DOHH2 (cell line): Measurements from ENCODE around the gene SLC2A10.

Experiments
- H3F3A ChIP-seq: fragments of 200-600 bp; sonication (generic), shearing (Covaris generic); 2 replicates; pipeline ENCODE4 v1.6.0; 2016; ENCODE audit warnings: antibody characterized with exemption, mild to moderate bottlenecking; ENCODE audit not compliant: control insufficient read depth, insufficient read depth
- H3K27ac ChIP-seq: fragments of 200-600 bp; sonication (generic); 2 replicates; pipeline ENCODE4 v1.5.1; 2014; ENCODE audit warnings: low read depth, mild to moderate bottlenecking, low read length, moderate library complexity
- H3K27me3 ChIP-seq: fragments of 200-600 bp; sonication (generic); 2 replicates; pipeline ENCODE4 v1.6.1; 2014; ENCODE audit warnings: mild to moderate bottlenecking, low read length, mixed read lengths; ENCODE audit not compliant: control insufficient read depth
- H3K36me3 ChIP-seq: fragments of 200-600 bp; sonication (generic); 2 replicates; pipeline ENCODE4 v1.6.1; 2014; ENCODE audit warnings: mild to moderate bottlenecking, low read length, moderate library complexity, mixed read lengths; ENCODE audit not compliant: control insufficient read depth
- H3K4me1 ChIP-seq: fragments of 200-600 bp; sonication (generic); 2 replicates; pipeline ENCODE4 v1.6.1; 2014; ENCODE audit warnings: mild to moderate bottlenecking, low read length, mixed read lengths; ENCODE audit not compliant: control insufficient read depth
- H3K4me2 ChIP-seq: fragments of 200-600 bp; sonication (generic); 2 replicates; pipeline ENCODE4 v1.6.0; 2014; ENCODE audit warnings: mild to moderate bottlenecking, low read length, moderate library complexity
- H3K4me3 ChIP-seq: fragments of 200-600 bp; sonication (generic); 2 replicates; pipeline ENCODE4 v1.5.1; 2014; ENCODE audit warnings: mild to moderate bottlenecking, low read length, mixed read lengths
- H3K79me2 ChIP-seq: fragments of 200-600 bp; sonication (generic); 2 replicates; pipeline ENCODE4 v1.6.1; 2014; ENCODE audit warnings: mild to moderate bottlenecking, low read length, mixed read lengths; ENCODE audit not compliant: control insufficient read depth
- H3K9me2 ChIP-seq: fragments of 200-600 bp; sonication (generic); replicated peaks from 2 replicates; pipeline ENCODE4 v1.6.1; 2014; ENCODE audit warnings: mild to moderate bottlenecking, low read length, mixed read lengths; ENCODE audit not compliant: control insufficient read depth
- H3K9me3 ChIP-seq: fragments of 200-600 bp; sonication (generic); 2 replicates; pipeline ENCODE4 v1.6.1; 2014; ENCODE audit warnings: antibody characterized with exemption, low read length, mixed read lengths; ENCODE audit not compliant: control insufficient read depth, insufficient read depth
- H4K20me1 ChIP-seq: fragments of 200-600 bp; sonication (generic); 2 replicates; pipeline ENCODE4 v1.6.0; 2014; ENCODE audit warnings: low read depth, mild to moderate bottlenecking, antibody characterized with exemption, low read length, moderate library complexity; ENCODE audit not compliant: control insufficient read depth, insufficient read depth
- EZH2phosphoT487 ChIP-seq: fragments of 200-600 bp; sonication (generic); IDR thresholded peaks from 2 replicates; pipeline ENCODE4 v1.6.1; 2017; ENCODE audit warnings: borderline replicate concordance, mild to moderate bottlenecking, antibody characterized with exemption, low read length, moderate library complexity, mixed read lengths
- TF ChIP-seq, protein P1 (sequence below): fragments of 200-600 bp; sonication (generic); IDR thresholded peaks from one replicate; pipeline ENCODE4 v1.5.1; 2014; ENCODE audit warnings: antibody characterized with exemption, mild to moderate bottlenecking, low read depth, low read length; ENCODE audit not compliant: poor library complexity, severe bottlenecking

SLC2A10 gene

DNA sequence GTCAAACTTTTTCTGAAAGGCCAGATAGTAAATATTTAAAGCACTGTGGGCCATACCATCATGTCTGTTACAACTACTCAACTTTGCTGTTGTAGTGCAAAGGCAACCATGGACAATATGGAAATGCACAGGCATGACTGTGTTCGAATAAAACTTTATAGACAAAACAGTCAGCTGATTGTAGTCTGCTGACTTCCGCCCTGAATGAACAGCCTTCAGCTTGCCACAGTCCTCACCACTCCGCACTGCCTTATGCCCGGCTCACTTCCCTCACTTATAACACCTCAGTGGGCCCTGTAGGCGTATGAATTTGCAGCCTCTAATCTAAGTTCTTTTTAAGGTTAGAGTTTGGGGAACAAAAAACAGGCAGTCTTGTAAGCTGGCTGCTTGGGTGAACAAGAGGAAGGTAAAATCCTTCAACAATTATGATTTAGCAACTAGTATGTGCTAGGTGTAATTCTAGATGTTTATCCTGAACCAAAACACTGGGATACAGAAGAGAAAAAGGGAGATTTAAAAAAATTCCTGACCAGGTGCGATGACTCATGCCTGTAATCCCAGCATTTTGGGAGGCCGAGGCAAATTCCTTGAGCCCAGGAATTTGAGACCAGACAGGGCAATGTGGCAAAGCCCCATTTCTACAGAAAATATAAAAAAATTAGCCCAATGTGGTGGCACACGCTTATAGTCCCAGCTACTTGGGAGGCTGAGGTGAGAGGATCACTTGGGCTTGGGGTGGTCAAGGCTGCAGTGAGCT, 6.8 kb upstream of the SLC2A10 start:
- H3K4me1 ChIP-seq, result no peaks in the 10 kb centered on the region
- H3K4me2 ChIP-seq, result no peak overlapping the region
- TF ChIP-seq EZH2phosphoT487, result no peak
- TF ChIP-seq, protein P1, sequence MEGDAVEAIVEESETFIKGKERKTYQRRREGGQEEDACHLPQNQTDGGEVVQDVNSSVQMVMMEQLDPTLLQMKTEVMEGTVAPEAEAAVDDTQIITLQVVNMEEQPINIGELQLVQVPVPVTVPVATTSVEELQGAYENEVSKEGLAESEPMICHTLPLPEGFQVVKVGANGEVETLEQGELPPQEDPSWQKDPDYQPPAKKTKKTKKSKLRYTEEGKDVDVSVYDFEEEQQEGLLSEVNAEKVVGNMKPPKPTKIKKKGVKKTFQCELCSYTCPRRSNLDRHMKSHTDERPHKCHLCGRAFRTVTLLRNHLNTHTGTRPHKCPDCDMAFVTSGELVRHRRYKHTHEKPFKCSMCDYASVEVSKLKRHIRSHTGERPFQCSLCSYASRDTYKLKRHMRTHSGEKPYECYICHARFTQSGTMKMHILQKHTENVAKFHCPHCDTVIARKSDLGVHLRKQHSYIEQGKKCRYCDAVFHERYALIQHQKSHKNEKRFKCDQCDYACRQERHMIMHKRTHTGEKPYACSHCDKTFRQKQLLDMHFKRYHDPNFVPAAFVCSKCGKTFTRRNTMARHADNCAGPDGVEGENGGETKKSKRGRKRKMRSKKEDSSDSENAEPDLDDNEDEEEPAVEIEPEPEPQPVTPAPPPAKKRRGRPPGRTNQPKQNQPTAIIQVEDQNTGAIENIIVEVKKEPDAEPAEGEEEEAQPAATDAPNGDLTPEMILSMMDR, result no peak
- H3K9me3 ChIP-seq, result peaks cover 6% of the 10 kb centered on the region
- no peaks in the 10 kb centered on the region for H3F3A ChIP-seq
- no peak overlapping the region for H3K4me3 ChIP-seq
- no peaks in the 10 kb centered on the region for H4K20me1 ChIP-seq
- no peaks in the 10 kb centered on the region for H3K9me2 ChIP-seq
- peaks cover 5% of the 10 kb centered on the region; the same call in 1 of the 2 replicates for H3K27me3 ChIP-seq
- no peaks in the 10 kb centered on the region for H3K36me3 ChIP-seq
- no peaks in the 10 kb centered on the region for H3K79me2 ChIP-seq
- H3K27ac ChIP-seq, result no peak overlapping the region

DNA sequence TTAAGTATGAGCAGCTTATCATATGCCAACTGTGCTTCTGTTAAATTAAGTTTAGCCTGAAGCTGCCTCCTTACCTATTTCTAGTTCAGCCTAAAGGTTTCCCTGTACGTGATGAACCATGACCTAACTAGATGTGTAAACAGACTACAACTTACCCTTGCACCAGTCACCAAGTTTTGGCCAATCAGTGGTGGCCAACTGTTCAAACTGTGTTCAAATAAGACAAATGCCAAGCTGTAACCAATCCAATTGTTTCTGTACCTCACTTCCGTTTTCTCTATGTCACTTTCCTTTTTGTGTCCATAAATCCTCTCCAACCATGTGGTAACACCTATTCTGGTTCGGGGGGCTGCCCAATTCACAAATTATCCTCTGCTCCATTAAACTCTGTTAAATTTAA, 6.0 kb upstream of the SLC2A10 start:
- no peak overlapping the region for H3K27ac ChIP-seq
- no peaks in the 10 kb centered on the region for H3K9me2 ChIP-seq
- no peaks in the 10 kb centered on the region for H3K36me3 ChIP-seq
- no peaks in the 10 kb centered on the region for H3K4me1 ChIP-seq
- H3K4me3 ChIP-seq, result no peak overlapping the region
- H3F3A ChIP-seq, result no peaks in the 10 kb centered on the region
- no peaks in the 10 kb centered on the region for H4K20me1 ChIP-seq
- TF ChIP-seq EZH2phosphoT487, result no peak
- TF ChIP-seq, protein P1, result no peak
- peaks cover 5% of the 10 kb centered on the region; the same call in 1 of the 2 replicates for H3K27me3 ChIP-seq
- no peaks in the 10 kb centered on the region for H3K79me2 ChIP-seq
- peaks cover 6% of the 10 kb centered on the region for H3K9me3 ChIP-seq
- H3K4me2 ChIP-seq, result no peak overlapping the region

DNA sequence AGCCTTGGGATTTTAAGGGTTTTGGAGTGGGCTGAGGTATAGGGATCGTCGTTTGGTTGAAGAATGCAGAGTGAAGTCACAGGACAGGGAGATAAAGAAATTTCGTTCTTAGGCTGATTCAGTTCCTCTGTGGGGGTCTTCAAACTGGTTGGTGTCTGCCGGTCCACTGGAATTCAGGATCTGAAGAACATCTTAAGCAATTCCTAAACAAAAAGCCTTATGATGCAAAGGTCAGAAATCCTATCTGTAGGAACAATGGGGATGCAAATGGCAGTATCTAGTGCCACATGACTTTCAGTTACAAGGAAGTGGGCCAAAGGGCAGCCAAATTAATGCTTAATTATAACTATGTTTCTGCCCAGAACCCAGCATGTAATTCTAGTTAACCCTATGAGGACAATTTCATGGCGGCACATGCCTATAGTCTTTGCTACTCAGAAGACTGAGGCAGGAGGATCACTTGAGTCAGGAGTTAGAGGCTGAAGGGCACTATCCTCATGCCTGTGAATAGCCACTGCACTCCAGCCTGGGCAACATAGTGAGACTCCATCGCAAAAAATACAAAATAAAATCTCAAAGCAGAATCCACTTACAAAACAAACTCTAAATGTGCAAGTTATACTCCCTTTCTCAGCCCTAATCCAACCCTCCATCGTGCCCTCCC, 4.6 kb upstream of the SLC2A10 start:
- peaks cover 5% of the 10 kb centered on the region; the same call in 1 of the 2 replicates for H3K27me3 ChIP-seq
- no peak overlapping the region for H3K27ac ChIP-seq
- no peaks in the 10 kb centered on the region for H3F3A ChIP-seq
- H3K4me1 ChIP-seq, result no peaks in the 10 kb centered on the region
- H3K36me3 ChIP-seq, result no peaks in the 10 kb centered on the region
- peaks cover 6% of the 10 kb centered on the region for H3K9me3 ChIP-seq
- no peaks in the 10 kb centered on the region for H3K9me2 ChIP-seq
- H3K79me2 ChIP-seq, result no peaks in the 10 kb centered on the region
- H4K20me1 ChIP-seq, result no peaks in the 10 kb centered on the region
- TF ChIP-seq, protein P1, result no peak
- no peak for TF ChIP-seq EZH2phosphoT487
- H3K4me2 ChIP-seq, result no peak overlapping the region
- H3K4me3 ChIP-seq, result no peak overlapping the region
